KG1 (cell line): Measurements from ENCODE around the gene GSK3B.

Experiments
- DNase-seq: peaks from one replicate; lab custom pipeline; 2025; lab: John Stamatoyannopoulos, UW

Gene GSK3B

GRCh38 chr3:120093911-120094775, at the start of gene GSK3B:
Gene GSK3B, minus strand, starts transcription at chr3:120094447. Its CDS starts 1,013 bp downstream, at chr3:120093434.
- DNase-seq = peak; percentile 83

GRCh38 chr3:120143676-120144075, 49.4 kb upstream of the GSK3B start:
- DNase-seq = no peak

GRCh38 chr3:120142236-120142635, 48.0 kb upstream of the GSK3B start:
- no peak for DNase-seq

GRCh38 chr3:120140098-120140742, 46.0 kb upstream of the GSK3B start:
- DNase-seq = no peak

GRCh38 chr3:120139140-120139539, 44.9 kb upstream of the GSK3B start:
- no peak for DNase-seq

- no peak for DNase-seq
Measured at GRCh38 chr3:120137548-120137947, 43.3 kb upstream of the GSK3B start.

GRCh38 chr3:120130656-120131055, 36.4 kb upstream of the GSK3B start:
- no peak for DNase-seq

GRCh38 chr3:120129718-120130513, 35.7 kb upstream of the GSK3B start:
- no peak for DNase-seq

GRCh38 chr3:120129051-120129450, 34.8 kb upstream of the GSK3B start:
- no peak for DNase-seq

- no peak for DNase-seq
Measured at GRCh38 chr3:120125992-120126391, 31.7 kb upstream of the GSK3B start.

- no peak for DNase-seq
Measured at GRCh38 chr3:120119846-120120510, 25.7 kb upstream of the GSK3B start.

GRCh38 chr3:120114981-120115380, 20.7 kb upstream of the GSK3B start:
- no peak for DNase-seq

GRCh38 chr3:120114376-120114775, 20.1 kb upstream of the GSK3B start:
- DNase-seq = no peak

GRCh38 chr3:120113128-120114116, 19.2 kb upstream of the GSK3B start:
- no peak for DNase-seq

GRCh38 chr3:120111898-120112297, 17.7 kb upstream of the GSK3B start:
- no peak for DNase-seq

- DNase-seq = no peak
Measured at GRCh38 chr3:120103276-120103675, 9.0 kb upstream of the GSK3B start.

- DNase-seq = no peak
Measured at GRCh38 chr3:120102674-120103073, 8.4 kb upstream of the GSK3B start.

GRCh38 chr3:120102232-120102631, 8.0 kb upstream of the GSK3B start:
- no peak for DNase-seq

- DNase-seq = no peak
Measured at GRCh38 chr3:120101624-120102023, 7.4 kb upstream of the GSK3B start.

GRCh38 chr3:120100711-120101110, 6.5 kb upstream of the GSK3B start:
- no peak for DNase-seq

GRCh38 chr3:120098710-120099109, 4.5 kb upstream of the GSK3B start:
- no peak for DNase-seq
